Panc1 (cell line): ENCODE measurements around the gene PHLDB2. TPM values are rescaled to one million over a fixed set of nuclear protein-coding genes. Genes with fewer than 3 reads are reported as not detected.

Experiments used
- ATAC-seq: fragments of 200-7000 bp; cut with Tn5 transposase; 2 replicates; pipeline ENCODE4 v1.9.1; 2020; ENCODE audit warnings: mild to moderate bottlenecking, moderate library complexity
- BruUV-seq: library from RNA; stranded (reverse); fragments of 400-500 nt; replicated peaks from 2 replicates; lab custom pipeline; 2021; lab: Mats Ljungman, UMichigan
- CTCF ChIA-PET: fragments of 300-600 bp; sonication (Branson Sonifier 250); formaldehyde crosslinking; loops from one replicate; lab custom pipeline; 2022; ENCODE audit warnings: antibody characterized with exemption; lab: Charles Lee
- POLR2A ChIA-PET: fragments of 300-600 bp; sonication (Branson Sonifier 250); formaldehyde crosslinking; loops from one replicate; lab custom pipeline; 2022; ENCODE audit warnings: antibody characterized with exemption; lab: Charles Lee
- DNase-seq: peaks from one replicate; pipeline ENCODE4 v3.0.0-alpha.2; 2010; ENCODE audit warnings: low read depth, low spot score
- H3K27ac ChIP-seq: 2 replicates; pipeline ENCODE4 v1.5.1; 2011; ENCODE audit warnings: mild to moderate bottlenecking, low read length, inconsistent platforms
- H3K27me3 ChIP-seq: fragments of 200-500 bp; sonication (Bioruptor generic); 2 replicates; pipeline ENCODE4 v1.6.0; 2014; ENCODE audit warnings: low read length, inconsistent platforms; ENCODE audit not compliant: control insufficient read depth, insufficient read depth
- H3K36me3 ChIP-seq: fragments of 200-500 bp; sonication (Bioruptor generic); 2 replicates; pipeline ENCODE4 v1.5.1; 2014; ENCODE audit warnings: inconsistent platforms, mild to moderate bottlenecking, low read length, moderate library complexity; ENCODE audit not compliant: control insufficient read depth, insufficient read depth
- H3K4me1 ChIP-seq: 2 replicates; pipeline ENCODE4 v1.5.1; 2011; ENCODE audit warnings: inconsistent platforms, mild to moderate bottlenecking, low read length, moderate library complexity; ENCODE audit not compliant: control insufficient read depth, insufficient read depth
- H3K4me3 ChIP-seq, 2 experiments: 2 replicates each; pipeline ENCODE4 v1.5.1; 2011 to 2012; ENCODE audit warnings: low read depth in 2 of 2, low read length in 2 of 2, mild to moderate bottlenecking in 2 of 2, inconsistent platforms in 1 of 2, moderate library complexity in 1 of 2
- H3K9me3 ChIP-seq: fragments of 200-500 bp; sonication (Bioruptor generic); 2 replicates; pipeline ENCODE4 v1.5.1; 2014; ENCODE audit warnings: low read depth, mild to moderate bottlenecking, inconsistent platforms, low read length, moderate library complexity; ENCODE audit not compliant: control insufficient read depth, insufficient read depth
- CTCF ChIP-seq: fragments of 450-650 bp; IDR thresholded peaks from 2 replicates; pipeline ENCODE4 v1.5.1; 2017; ENCODE audit warnings: mild to moderate bottlenecking
- POLR2AphosphoS5 ChIP-seq: IDR thresholded peaks from 2 replicates; pipeline ENCODE4 v1.6.1; 2012; ENCODE audit warnings: mild to moderate bottlenecking, low read depth, low read length, moderate library complexity
- REST ChIP-seq, 2 experiments: IDR thresholded peaks; 2 replicates each; pipeline ENCODE4 v1.6.1; 2011 to 2012; ENCODE audit warnings: low read depth in 2 of 2, control low read depth in 1 of 2, low read length in 1 of 2, mild to moderate bottlenecking in 1 of 2, moderate library complexity in 1 of 2; ENCODE audit not compliant: insufficient read depth in 1 of 2
- SIN3A ChIP-seq: IDR thresholded peaks from 2 replicates; pipeline ENCODE4 v1.6.1; 2012; ENCODE audit warnings: low read depth, mild to moderate bottlenecking, low read length, moderate library complexity, borderline replicate concordance; ENCODE audit not compliant: insufficient read depth
- TCF7L2 ChIP-seq: IDR thresholded peaks from 2 replicates; pipeline ENCODE4 v1.6.1; 2011; ENCODE audit warnings: mild to moderate bottlenecking, low read depth, low read length, inconsistent platforms
- in situ Hi-C: cut with HindIII; loops from 2 replicates; pipeline ENCODE4 v1.10.0; 2016; ENCODE audit warnings: low sequenced_read_pairs, low pct_unique_long_range_greater_than_20kb
- intact Hi-C: fragments of 100-400 bp; cut with micrococcal nuclease; formaldehyde crosslinking; loops from one replicate; pipeline ENCODE4 v1.10.0; 2022; ENCODE audit not compliant: unreplicated experiment
- total RNA-seq: library from RNA; stranded (reverse); gene quantifications from one replicate; pipeline ENCODE4 v1.2.1, GENCODE V29; 2021; ENCODE audit not compliant: unreplicated experiment

Gene PHLDB2
- total RNA-seq, 1 experiment from 2014 or later = 11.3 TPM

GRCh38 chr3:111984636-111985298 is 125.7 kb downstream of the PHLDB2 start:
- no peak for ATAC-seq
- peaks cover 18% of the 10 kb centered on the region for H3K36me3 ChIP-seq
- POLR2A ChIA-PET = no interaction called here
- no peak overlapping the region for H3K4me3 ChIP-seq
- no peaks in the 10 kb centered on the region for H3K27me3 ChIP-seq
- no peak for DNase-seq
- BruUV-seq = no TSS peak
- no peak overlapping the region for H3K27ac ChIP-seq
- peaks cover 8% of the 10 kb centered on the region; the same call in 1 of the 2 replicates for H3K4me1 ChIP-seq
- TF ChIP-seq REST (IDR thresholded peaks at IDR 0.05; ENCODE audit: insufficient read depth in 1 of 2, low read depth in 2 of 2, low read length in 1 of 2) = no peak
- no peak for TF ChIP-seq POLR2AphosphoS5
- no peak for TF ChIP-seq TCF7L2
- no peak for TF ChIP-seq CTCF
- TF ChIP-seq SIN3A = no peak
- CTCF ChIA-PET = no interaction called here
- no peaks in the 10 kb centered on the region for H3K9me3 ChIP-seq
- in situ Hi-C loops = no loop called here
- intact Hi-C loops = no loop called here

GRCh38 chr3:111986800-111987199 is 127.7 kb downstream of the PHLDB2 start:
- no peak overlapping the region for H3K27ac ChIP-seq
- DNase-seq (no peak), ATAC-seq (no peak)
- H3K4me1 ChIP-seq = no peaks in the 10 kb centered on the region
- no TSS peak for BruUV-seq
- H3K4me3 ChIP-seq = no peak overlapping the region
- TF ChIP-seq TCF7L2 = no peak
- TF ChIP-seq REST (IDR thresholded peaks at IDR 0.05; ENCODE audit: insufficient read depth in 1 of 2, low read depth in 2 of 2, low read length in 1 of 2) = no peak
- TF ChIP-seq SIN3A = no peak
- no peak for TF ChIP-seq POLR2AphosphoS5
- no peak for TF ChIP-seq CTCF
- in situ Hi-C loops (no loop called here), intact Hi-C loops (no loop called here)
- POLR2A ChIA-PET = no interaction called here
- H3K36me3 ChIP-seq = peaks cover 35% of the 10 kb centered on the region
- no peaks in the 10 kb centered on the region for H3K27me3 ChIP-seq
- CTCF ChIA-PET = no interaction called here
- no peaks in the 10 kb centered on the region for H3K9me3 ChIP-seq
